Sciatic nerve (tissue), 2 donors: Measurements from ENCODE around the gene TCF7L1. TPM values are rescaled to one million over a fixed set of nuclear protein-coding genes. Genes with fewer than 3 reads are reported as not detected.
"Not testable (repeated sequence)": the region's sequence is repeated elsewhere in the genome, so short reads cannot be mapped to it uniquely, and the experiment has no call there.

Experiments
- ATAC-seq: fragments of 200-7000 bp; cut with Tn5 transposase; one replicate; pipeline ENCODE4 v1.9.1; 2020; ENCODE audit warnings: mild to moderate bottlenecking, moderate library complexity
- DNase-seq: peaks from one replicate; pipeline ENCODE4 v3.0.0-alpha.2; 2020; ENCODE audit warnings: low spot score
- intact Hi-C: fragments of 100-400 bp; cut with DNase I; formaldehyde crosslinking; loops from one replicate; pipeline ENCODE4 v1.14.2; 2022
- total RNA-seq: library from RNA; stranded (reverse); fragmentation: NEBNext Ultra II Directional; extraction: Animal tissue kit (Norgen Biotek cat#: 25700); gene quantifications from one replicate; pipeline ENCODE4 v1.2.1, GENCODE V29; 2021
- donor health status: DM: no; HTN: no; CAD: no.
- donor health status: DM: no; HTN: no; CAD: no.

Gene TCF7L1
- total RNA-seq, 1 donor from 2014 or later: 26.9 TPM

DNA sequence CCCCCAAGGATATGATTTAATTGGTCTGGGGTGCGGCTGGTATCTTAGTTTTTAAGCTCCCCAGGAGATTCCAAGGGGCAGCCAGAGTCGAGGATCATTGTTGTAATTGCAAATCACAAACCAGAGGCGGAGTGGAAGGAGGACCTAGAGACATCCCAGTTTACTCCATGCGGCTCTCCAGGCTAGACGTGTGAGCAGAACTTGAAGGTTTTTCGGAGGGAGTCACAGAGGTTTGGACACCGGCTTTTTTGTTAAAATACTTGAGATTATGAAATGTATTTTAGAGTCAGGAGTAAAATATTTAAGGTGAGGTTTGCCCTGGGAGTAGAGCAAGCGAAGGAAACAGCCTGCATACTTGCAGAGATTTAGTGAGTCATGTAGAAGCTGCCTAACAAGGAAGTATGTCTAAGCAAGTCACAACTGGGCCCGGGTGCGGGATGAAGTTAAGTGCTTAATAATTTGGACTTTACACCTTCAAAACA lies 155.1 kb downstream of the TCF7L1 start:
- intact Hi-C loops: loop anchor here (5.0 kb wide), 1 partner anchor 276 kb away; no protein-coding TSS in a partner anchor
- ATAC-seq: no peak
- no peak for DNase-seq

DNA sequence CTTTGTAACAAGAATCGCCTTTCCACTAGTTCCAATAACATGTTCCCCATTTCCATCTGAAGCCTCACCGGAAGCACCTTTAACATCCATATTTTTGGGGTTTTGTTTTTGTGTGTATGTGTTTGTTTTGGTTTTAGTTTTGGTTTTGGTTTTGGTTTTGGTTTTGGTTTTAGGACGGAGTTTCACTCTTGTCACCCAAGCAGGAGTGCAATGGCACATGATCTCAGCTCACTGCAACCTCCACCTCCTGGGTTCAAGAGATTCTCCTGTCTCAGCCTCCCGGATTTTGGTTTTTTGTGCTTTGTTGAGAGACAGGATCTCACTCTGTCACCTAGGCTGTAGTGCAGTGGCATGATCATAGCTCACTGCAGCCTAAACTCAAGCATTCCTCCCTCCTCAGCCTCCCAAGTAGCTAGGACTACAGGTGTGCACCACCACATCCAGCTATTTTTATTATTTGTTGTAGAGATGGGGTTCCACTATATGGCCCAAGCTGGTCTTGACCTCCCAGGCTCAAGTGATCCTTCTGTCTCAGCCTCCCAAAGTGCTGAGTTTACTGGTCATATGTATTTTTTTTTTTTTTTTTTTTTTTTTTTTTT lies 158.3 kb downstream of the TCF7L1 start:
- DNase-seq (no peak), ATAC-seq (no peak)
- intact Hi-C loops: no loop called here

DNA sequence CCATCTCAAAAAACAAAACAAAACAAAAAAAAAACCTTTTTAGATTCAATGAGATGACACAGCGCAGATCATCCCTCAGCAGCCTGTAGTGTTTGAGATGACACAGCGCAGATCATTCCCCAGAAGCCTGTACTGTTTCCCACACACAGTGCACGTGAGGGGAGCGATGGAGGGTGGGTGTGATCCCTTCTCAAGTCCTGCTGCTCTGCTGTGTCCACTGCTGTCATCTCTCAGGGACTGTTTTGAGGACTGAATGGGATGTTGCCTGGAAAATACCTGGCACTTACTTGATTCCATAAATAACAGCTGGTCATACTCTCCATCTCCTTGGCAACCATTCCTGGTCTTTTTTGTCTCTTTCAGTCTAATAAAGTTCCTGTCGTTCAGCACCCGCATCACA lies 168.9 kb downstream of the TCF7L1 start:
- ATAC-seq (no peak), DNase-seq (no peak)
- intact Hi-C loops: loop anchor here (10.0 kb wide), 1 partner anchor 237 kb away; no protein-coding TSS in a partner anchor

DNA sequence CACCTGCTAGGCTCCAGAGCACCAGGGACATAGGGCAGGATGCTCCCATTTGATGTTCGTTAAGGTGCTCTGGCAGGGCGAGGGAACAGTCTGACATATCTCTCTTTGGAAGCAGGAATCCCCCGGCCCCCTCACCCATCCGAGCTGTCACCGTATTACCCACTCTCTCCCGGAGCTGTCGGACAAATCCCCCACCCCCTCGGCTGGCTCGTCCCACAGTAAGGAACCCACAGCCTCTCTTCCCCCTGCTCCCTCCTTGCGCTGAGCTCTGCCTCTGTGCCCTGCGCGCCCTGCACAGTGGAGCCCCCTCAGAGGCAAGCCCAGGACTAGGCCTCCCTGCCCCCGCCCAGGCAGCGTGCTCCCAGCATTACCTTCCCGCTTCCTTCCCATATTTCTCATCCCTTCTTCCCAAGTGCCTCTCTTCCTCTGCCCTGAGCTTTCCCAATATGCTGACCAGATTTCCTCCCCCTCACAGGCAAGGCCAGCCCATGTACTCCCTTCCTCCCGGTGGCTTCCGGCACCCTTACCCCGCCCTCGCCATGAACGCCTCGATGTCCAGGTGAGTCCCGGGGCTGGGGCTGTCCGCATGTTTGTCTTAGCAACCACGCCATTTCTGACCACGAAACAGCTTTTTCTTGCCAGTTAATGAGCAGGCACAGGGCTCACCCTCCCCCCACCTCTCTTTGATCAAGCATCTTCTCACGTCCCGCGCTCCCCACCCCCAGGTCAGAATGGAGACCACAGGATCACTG lies 170.8 kb downstream of the TCF7L1 start:
- intact Hi-C loops: loop anchor here (10.0 kb wide), 1 partner anchor 239 kb away; no protein-coding TSS in a partner anchor
- ATAC-seq: no peak
- DNase-seq: no peak

DNA sequence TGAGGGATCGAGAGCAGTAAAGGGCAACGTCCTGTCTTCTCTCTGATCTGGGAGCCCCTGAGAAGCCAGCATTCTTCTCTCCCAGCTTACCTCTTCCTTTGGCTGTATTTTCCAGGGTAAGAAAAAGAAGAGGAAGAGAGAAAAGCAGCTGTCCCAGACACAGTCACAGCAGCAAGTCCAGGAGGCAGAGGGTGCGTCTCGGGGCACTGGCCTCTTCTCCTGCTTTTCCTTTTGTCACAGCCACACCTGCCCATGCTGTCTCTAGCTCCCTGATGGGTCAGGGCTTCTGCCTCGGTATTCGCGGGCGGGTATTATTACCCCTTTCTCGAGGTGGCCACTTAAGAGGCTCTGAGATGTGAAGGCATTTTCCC lies 174.3 kb downstream of the TCF7L1 start:
- no peak for ATAC-seq
- intact Hi-C loops: loop anchor here (10.0 kb wide), 1 partner anchor 243 kb away; no protein-coding TSS in a partner anchor
- no peak for DNase-seq

DNA sequence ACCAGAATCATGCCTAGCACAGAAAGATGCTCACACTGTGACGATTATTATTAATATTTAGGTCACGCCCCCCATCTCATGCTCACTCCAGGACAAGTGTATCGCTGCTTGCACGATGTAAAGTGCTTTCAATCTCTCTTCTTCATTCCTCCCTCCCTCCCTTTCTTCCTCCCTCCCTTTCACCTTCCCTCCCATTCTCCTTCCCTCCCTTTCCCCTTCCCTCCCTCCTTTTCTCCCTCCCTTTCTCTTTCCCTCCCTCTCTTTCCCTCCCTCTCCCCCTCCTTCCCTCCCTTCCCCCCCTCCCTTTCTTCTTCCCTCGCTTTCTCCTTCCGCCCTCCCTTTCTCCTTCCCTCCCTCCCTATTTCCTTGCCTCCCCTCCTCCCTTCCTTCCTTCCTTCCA lies 175.0 kb downstream of the TCF7L1 start:
- DNase-seq: no peak
- ATAC-seq: no peak
- intact Hi-C loops: loop anchor here (10.0 kb wide), 1 partner anchor 243 kb away; no protein-coding TSS in a partner anchor

DNA sequence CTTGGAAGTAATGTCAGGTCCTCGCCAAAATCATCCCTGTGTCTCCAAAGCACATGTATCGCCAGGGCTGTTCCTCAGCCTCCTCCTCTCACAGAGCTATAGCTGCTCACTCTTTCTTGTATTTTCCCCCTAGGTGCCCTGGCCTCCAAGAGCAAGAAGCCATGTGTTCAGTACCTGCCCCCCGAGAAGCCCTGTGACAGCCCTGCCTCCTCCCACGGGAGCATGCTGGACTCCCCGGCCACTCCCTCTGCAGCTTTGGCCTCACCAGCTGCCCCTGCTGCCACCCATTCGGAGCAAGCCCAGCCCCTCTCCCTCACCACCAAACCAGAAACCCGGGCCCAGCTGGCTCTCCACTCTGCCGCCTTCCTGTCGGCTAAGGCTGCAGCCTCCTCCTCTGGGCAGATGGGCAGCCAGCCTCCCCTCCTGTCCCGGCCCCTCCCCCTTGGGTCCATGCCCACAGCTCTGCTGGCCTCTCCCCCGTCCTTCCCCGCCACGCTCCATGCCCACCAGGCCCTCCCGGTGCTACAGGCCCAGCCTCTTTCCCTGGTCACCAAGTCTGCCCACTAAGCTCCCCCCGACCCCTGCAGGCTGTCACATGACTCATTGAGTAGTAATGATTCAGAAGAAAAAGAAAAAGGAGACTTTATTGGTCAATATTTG lies 175.8 kb downstream of the TCF7L1 start:
- intact Hi-C loops: loop anchor here (10.0 kb wide), 1 partner anchor 244 kb away; no protein-coding TSS in a partner anchor
- ATAC-seq: peak; percentile 58
- peak; percentile 72 for DNase-seq

DNA sequence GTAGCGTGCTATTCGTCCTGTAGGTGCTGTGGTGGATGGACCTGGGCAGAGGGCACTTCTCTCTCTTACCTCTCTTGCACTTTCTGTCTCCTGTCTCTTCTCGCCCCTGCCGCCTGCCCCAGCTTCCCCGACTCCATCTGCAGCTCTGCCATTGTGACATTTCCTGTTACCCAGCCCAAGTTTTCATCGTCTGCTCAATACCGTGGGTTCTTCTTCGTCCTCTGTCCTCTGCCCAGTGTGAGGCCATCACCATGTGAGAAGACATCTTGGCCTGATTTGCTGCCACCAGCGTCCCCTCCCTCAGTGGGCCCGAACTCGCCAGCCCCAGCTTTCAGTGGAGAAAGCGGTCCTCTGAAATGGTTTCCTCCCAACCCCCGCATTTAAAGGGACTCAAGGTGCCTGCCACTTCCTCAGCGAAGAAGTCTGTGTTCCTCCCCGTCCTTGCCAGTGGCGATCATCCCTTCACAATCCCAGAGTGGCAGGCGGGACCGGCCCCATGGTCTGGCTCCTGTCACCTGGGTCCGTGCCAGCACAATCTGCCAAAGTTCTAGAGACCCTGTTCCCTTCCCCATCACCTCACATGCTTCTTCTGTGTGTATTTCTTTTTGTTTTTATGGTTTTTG lies 176.6 kb downstream of the TCF7L1 start:
- DNase-seq (no peak), ATAC-seq (no peak)
- intact Hi-C loops: loop anchor here (10.0 kb wide), 1 partner anchor 245 kb away; no protein-coding TSS in a partner anchor

DNA sequence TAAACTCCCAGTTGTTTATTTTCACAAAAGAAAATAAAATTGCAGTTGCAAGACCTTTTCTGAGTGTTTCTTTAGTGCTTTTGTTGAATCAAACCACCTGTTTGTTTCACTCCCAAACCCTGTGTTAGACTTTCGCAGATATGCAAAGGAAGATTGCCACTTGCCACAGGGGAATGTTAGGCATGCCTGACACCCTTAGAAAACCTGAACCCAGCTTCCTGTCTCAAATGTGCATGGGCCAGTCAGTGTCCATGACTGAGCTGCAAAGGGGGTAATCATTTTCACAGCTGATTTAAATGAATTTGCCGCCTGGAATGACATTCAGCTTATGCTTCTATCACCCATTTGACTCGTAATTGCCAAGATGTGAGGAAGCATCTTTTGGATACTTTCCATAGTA lies 177.1 kb downstream of the TCF7L1 start:
- intact Hi-C loops: no loop called here
- DNase-seq: no peak

DNA sequence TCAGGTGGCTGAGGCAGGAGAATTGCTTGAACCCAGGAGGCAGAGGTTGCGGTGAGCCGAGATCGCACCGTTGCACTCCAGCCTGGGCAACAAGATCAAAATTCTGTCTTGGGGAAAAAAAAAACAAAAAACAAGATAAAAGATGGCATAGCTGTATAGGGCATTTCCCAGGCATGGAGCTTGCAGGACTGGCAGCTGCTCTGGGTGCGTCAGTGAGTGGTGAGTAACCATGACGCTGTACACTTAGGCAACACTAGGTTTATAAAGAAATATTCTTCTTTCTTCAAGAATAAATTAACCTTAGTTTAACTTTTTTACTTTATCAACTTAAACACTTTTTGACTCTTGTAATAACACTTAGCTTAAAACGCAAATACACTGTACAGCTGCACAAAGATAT lies 179.2 kb downstream of the TCF7L1 start:
- no peak for DNase-seq
- ATAC-seq: no peak
- intact Hi-C loops: no loop called here

More for the DNA sequence above, 177.1 kb downstream of the TCF7L1 start:
- no peak for ATAC-seq

DNA sequence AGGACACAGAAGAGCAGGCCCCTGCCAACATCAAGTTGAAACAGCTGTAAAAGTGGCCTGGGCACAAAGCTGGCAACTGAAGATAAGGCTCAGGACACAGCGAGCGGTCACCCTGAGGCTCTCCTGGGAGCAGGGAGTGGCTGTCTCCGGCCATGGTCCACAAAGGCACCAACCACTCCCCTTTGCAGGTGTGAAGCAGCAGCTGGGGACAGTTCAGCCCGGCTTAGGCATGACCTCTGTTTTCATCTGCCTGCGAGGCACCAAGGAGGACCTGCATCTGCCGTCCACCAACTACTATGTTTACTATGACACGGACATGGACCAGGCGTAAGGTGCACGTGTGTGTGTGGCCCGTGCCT lies 181.7 kb downstream of the TCF7L1 start:
- intact Hi-C loops: no loop called here
- ATAC-seq: no peak
- no peak for DNase-seq

DNA sequence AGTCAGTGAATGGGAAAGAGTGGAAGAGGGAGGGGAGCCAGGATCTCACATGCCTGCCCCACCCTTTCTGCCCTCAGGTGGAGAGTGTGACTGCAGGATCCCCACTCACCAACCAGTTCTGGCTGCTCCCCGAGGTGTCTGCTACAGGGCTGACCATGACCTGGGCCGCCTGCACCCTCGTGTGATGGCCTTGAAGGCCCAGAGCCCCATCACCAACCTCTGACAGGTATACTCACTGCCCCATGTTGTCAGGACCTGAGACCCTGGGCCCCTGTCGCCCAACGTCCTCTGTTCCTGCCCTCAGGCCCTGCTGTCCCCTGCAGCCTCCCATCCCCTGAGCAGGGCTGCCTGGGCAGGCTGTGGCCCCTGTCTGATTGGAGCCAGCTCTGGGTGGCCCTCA lies 182.7 kb downstream of the TCF7L1 start:
- intact Hi-C loops, ATAC-seq: not testable (repeated sequence)

DNA sequence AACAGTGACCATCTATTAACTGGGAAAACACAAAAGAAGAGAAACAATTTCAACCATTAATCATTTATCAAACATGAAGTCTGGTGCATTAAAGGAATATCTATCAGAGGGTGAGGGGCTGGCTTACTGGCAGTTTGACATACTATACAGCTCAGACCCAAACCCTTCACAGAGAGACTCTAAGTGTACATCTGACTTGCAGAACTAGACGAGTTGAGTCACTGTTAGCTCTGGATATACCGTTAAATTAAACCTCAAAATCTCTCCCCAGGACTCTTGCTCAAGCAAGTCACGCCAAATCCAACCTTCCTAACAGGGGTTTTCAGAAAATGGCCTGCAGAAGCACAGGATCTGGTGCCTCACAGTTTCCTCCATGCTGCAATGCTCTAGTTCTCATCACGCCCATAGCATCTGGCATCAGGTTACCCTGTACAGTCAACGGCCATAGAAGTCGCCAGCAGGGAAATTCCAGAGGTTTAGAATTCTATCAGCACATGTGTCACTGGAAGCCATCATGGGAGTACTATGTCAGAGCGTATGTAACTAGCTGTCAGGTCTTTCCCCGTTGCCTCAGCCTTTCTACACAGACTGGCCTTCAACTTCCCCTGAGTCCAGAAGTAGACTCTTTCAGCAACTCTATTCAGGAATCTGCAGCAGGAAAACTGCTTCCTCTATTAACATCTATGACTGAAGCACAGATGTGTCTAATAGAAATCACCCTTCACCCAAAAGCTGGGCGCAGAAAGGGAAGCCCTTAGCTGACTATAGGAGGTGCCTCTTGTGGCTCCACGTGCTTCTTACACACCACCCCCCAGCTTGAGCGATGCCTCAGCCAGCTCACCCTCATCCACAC lies 185.3 kb downstream of the TCF7L1 start:
- DNase-seq: no peak
- intact Hi-C loops: no loop called here
- peak; percentile 39 for ATAC-seq

More for the DNA sequence above, 182.7 kb downstream of the TCF7L1 start:
- not testable (repeated sequence) for DNase-seq

DNA sequence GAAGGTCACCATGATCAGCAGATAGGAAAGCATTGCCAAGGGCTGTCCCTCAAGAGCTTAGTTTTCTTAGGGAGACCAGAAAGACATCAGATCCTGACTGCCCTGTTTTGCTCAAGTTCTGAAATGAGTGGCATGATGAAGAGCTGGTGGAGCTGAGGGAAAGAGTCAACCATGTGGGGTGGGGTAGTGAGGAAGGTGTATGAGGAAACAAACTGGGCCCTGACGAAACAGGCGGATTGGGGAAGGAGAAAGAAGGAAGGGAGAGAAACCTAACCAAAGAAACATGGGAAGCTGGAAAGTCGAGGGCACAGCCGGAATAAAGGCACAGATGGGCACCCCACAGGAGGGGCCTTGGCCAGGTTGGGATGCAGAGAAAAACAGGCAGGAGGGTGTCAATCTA lies 186.6 kb downstream of the TCF7L1 start:
- no peak for ATAC-seq
- intact Hi-C loops: no loop called here
- DNase-seq: no peak

DNA sequence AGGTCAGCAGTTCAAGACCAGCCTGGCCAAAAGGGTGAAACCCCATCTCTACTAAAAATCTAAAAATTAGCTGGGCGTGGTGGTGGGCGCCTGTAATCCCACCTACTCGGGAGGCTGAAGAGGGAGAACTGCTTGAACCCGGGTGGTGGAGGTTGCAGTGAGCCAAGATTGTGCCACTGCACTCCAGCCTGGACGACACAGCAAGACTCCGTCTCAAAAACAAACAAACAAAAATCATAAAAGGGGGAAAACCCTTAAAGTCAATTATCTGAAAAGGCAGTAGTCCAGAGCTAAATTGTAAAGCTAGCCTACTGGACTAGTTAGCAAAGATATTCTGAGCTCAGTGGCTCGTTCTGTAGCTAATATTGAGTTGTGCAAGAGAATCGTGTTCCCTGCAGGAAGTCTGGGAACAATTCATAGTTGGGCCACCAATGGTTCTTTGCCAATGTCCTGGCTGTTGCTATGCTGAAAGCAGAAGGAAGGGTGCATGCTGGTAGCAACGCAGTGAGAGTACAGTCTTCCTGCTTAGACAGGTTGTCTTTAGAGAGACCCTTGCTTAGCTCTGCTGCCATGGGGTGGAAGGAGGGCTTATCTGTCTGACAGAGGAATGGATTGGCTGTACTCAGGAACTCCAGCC lies 190.3 kb downstream of the TCF7L1 start:
- intact Hi-C loops: no loop called here
- DNase-seq (no peak), ATAC-seq (no peak)

DNA sequence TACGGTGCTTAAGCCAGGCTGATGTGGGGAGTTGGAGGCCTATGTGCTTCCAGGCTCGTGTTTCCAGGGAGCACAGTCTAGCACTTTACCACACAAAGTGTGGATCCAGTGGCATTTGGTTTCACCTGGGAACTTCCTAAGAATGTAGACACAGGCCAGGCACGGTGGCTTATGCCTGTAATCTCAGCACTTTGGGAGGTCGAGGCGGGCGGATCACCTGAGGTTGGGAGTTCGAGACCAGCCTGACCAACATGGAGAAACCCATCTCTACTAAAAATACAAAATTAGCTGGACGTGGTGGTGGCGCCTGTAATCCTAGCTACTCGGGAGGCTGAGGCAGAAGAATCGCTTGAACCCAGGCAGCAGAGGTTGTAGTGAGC lies 190.8 kb downstream of the TCF7L1 start:
- intact Hi-C loops, DNase-seq: not testable (repeated sequence)

DNA sequence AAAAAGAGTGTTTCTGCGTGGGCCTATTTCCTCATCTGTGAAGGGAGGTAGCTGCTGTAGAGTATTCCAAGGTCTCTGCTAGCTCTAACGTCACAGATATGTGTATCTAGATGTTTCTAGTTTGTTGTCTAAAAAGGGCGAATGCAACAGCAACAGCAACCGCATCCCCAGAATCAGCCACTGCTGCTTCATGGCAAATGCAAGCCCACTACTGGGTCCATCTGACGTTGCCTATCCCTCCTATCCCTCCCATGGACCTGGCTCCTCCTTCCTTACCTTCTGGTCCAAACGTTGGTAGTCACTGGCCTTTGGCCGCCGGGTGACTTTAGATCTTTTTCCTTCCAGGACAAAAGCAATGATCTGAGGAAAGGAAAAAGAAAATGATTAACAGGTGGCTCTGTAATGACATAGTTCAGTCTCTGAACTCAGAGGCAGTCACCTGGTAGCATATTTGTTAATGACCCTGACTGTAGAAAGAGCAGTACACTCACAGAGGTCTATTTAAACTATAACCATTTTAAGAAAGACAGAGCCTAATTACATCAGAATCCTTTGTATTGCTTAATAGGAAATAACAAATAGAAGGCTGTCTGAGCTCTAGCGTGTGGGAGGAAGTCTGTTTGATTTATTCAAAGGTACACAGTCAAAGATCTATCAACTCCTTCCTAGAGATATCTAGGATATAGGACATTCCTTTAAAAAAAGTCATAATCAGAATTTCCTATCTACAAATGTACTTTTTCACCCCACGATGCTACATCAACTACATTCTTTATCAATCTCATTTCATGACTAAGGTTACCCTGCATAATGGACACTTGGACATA lies 191.7 kb downstream of the TCF7L1 start:
- DNase-seq: no peak
- no peak for ATAC-seq
- intact Hi-C loops: no loop called here

More for the DNA sequence above, 190.8 kb downstream of the TCF7L1 start:
- not testable (repeated sequence) for ATAC-seq
